HG02588 (cell line): Measurements from ENCODE around the gene CFAP46.
"Not testable (repeated sequence)": the region's sequence is repeated elsewhere in the genome, so short reads cannot be mapped to it uniquely, and the experiment has no call there.

ENCODE experiments used
- ATAC-seq: cut with Tn5 transposase; IDR thresholded peaks from one replicate; pipeline ENCODE4 v1.9.1; 2021; ENCODE audit warnings: mild to moderate bottlenecking, moderate library complexity; ENCODE audit not compliant: unreplicated experiment

CFAP46 gene

DNA sequence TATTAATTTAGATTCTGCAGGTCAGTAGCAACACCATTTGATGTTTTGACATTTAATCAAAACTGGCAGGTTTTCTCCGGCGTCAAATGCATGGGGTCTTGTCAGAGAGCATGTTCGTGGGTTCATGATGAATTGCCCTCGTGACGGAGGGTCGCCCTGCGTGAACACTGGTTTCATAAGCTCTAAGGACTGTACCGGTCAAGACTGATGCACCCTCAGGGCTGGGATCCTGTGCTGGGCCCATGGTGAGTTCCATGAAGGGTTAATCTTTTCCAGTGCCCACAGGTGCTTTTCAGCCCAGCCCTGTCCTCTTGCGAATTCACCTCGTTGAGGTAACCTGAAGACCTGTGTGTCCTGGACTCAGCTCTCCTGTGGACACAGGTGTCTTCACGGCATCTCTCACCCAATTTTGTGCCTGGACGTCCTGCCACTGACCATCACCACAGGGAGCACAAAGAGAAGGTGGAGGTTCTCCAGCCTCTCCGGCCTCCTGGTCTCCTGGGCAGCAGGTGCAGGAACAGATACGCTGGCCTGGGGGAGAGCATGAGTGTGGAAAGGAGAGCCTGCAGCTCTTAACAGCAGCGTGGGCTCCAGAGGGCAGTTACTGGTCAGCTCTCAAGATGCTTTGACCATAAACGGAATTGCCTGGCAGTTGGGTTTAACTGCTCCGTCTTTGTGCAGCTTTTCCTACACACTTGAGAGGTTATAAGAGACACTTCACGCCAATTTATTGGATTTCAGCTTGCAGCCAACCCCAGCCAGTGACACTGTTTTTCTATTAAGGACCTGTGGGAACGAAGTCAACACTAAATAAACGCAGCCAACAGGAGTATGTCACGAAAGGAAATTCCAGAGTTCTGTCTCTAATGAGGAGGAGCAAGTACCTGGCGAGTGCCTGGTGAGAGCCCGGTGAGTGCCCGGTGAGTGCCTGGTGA lies 37.4 kb upstream of the CFAP46 start:
- no peak for ATAC-seq

DNA sequence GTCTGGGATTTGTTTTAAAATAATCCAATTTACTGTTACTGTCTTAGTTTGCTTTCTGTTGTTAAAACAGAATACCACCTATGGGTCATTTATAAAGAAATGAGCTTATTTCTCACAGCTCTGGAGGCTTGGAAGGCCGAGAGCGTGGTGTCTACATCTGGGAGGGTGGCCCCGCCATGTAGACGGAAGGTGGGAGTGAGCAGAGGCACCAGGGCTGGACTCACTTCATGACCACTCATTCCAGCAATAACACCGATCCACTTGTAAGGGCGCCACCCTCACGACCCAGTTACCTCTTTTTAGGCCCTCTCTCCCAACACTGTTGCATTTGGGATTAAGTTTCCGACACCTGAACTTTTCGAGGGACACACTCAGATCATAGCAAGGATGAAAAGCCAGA lies 36.2 kb upstream of the CFAP46 start:
- ATAC-seq = no peak

DNA sequence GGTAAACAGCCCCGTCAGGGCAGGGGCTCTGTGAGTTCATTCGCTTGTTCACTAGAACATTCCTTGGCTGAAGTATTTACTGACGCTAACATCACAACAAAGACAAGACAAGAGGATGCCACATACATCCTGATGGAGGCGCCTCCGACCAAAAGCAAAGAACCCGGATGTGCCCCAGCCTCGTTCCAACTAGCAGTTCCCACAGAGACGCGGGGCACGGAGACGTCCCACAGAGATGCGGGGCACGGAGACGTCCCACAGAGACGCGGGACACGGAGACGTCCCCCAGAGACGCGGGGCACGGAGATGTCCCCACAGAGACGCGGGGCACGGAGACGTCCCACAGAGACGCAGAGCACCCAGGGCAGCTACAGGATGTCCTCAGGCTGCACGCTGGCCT lies 35.4 kb upstream of the CFAP46 start:
- no peak for ATAC-seq

GRCh38 chr10:132977076-132977475 lies 34.7 kb upstream of the CFAP46 start:
- no peak for ATAC-seq

- ATAC-seq = no peak
These were observed 33.7 kb upstream of the CFAP46 start for GRCh38 chr10:132975831-132976682.

DNA sequence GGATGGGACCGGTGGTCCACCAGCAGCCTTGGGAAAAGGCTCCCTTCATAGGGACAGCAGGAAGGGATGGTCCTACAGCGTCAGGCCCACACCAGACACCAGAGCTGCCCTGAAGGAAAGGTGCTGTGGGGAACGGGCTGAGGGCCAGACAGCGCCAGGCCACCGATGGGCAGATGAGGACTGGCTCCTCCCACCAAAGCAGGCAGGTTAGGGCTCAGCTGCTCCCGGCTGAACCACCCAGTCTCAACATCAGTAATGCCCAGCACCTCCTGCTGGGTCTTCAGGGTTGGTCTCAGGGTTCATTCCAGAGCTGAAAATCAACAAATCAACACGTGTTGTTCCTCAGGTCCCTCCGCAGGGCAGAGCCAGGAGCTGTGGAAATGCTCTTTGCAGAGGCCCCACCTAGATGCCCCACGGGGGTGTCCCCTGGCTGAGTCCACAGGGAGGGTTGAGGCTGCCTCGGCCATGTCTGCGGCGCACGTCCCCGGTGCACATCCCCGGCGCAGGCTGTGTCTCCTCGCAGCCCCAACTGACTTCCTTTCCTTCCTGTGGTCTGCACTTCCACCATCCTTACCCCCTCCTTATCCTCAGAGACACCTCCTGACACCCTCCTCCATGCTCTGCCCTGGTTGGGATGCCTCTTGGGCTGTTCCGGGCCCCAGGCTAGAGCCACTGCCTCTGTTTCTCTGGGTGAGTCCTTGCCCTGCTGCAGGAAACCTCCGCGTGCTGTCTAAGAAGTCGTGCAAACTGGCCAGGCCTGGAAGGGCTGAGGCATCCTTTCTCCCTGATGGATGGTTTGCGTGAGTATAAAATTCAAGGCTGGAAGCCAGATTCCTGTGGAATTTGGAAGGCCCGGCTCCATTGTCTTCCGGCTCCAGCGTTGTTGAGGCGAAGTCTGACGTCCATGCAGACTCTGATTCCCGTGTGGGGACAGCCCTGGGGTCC lies 32.8 kb upstream of the CFAP46 start:
- ATAC-seq = no peak

GRCh38 chr10:132974249-132974796 lies 32.0 kb upstream of the CFAP46 start:
- no peak for ATAC-seq

DNA sequence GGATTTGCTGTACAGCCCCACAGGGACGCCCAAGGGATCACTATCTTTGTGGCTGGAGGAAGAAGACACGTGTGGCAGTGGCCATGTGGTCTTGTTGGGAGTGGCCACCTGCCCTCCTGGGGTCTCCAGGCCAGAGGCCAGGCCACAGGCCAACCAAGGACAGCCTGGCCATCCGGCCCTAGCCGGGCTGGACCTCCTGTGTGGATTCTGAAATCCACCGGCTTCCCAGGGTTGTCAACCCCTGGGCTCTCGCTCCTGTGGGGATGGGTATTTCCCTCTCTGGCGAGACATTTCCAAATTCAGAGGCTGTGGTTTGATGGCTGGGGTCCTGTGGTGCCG lies 31.5 kb upstream of the CFAP46 start:
- ATAC-seq = no peak

- ATAC-seq = no peak
These were observed 30.9 kb upstream of the CFAP46 start for GRCh38 chr10:132972986-132973902.

GRCh38 chr10:132972149-132972985 lies 30.0 kb upstream of the CFAP46 start:
- ATAC-seq = no peak

DNA sequence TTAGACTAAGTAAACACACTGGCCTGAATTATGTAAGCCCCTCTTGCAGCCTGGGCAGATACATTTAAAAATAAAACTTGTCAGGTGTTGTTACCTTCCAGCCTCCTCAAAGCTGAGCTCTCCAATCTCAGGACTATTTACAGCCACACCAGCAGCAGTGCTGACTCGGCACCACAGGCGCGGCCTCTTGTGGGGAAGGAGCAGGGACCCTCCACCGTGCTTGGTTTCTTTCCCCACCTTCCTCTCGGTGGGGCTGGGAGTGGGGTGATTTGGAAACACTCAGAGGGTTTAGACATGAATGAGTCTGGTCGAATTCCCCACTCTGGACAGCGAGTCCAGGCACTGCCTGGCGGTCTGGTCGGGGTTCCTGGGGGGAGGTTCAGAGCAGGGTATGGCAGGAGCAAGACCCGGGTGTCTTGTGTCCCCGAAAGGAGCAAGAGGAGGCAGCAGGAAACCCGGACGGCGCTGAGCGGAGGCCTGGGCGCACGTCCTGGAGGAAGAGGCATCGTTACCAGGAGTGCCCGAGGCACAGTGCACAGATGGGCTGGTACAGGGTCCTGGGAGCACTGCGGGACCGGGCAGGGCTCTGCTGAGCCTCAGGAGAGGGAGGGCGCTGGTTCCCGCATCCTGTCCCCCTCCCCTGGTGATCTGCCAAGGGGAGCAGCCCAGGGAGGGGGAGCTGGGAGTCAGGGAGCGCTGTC lies 29.2 kb upstream of the CFAP46 start:
- no peak for ATAC-seq

DNA sequence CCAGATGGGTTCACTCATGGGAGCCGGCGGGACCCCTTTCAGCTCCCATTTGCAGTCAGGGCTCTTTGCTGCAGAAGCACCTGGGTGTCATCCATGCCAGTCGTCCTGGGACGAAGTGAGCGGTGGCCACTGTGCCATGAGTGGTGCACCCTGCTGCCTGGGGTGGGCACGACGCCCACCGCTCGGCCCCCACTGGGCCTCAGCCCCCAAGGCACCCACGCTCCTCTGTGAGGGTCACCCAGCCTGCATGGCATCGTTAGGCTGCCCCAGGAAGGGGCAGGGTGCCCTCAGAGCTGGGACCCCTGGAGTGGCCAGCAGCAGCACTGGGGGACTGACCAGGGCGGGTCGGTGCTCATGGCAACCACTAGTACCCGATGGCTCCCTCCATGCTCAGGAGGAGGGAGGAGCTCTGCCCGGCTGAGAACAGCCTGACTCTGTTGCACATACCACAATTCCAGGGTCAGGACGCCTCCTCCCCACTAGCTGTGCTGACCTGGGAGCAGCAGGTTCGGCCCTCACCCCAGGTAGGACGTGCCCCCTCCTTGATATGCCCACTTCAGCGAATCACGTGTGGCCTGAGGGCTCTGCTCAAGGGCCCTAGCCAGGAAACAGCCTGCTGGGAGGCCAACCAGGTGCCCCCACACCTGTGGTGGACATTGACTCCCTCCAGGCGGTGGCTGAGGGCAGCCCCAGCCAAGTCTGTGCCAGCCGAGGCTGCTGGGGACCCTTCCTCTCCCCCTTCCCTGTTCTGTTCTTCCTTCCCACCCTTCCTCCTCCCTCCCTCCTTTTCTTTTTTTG lies 28.5 kb upstream of the CFAP46 start:
- ATAC-seq = no peak

GRCh38 chr10:132967540-132967939 lies 25.2 kb upstream of the CFAP46 start:
- ATAC-seq = no peak

- no peak for ATAC-seq
These were observed 23.2 kb upstream of the CFAP46 start for GRCh38 chr10:132965411-132966057.

GRCh38 chr10:132964707-132965410 lies 22.5 kb upstream of the CFAP46 start:
- not testable (repeated sequence) for ATAC-seq

GRCh38 chr10:132964231-132964630 lies 21.9 kb upstream of the CFAP46 start:
- no peak for ATAC-seq
